Esophagus squamous epithelium (tissue), 5 donors: ENCODE results near the gene MYOG. TPM values are rescaled to one million over a fixed set of nuclear protein-coding genes. Genes with fewer than 3 reads are reported as not detected.
A peak's percentile ranks its signal among the peaks of the same experiment; 100 is the strongest.

Source experiments
- DNase-seq: peaks from one replicate; lab custom pipeline; 2025; lab: John Stamatoyannopoulos, UW
- H3K27ac ChIP-seq, 4 donors: fragments of 200-600 bp; sonication (generic); one replicate each; pipeline ENCODE4 v1.5.1; 2016 to 2019; ENCODE audit warnings: mild to moderate bottlenecking in 1 of 4
- H3K27me3 ChIP-seq, 4 donors: fragments of 200-600 bp; sonication (generic); 1 replicate in 3 of 4; 2 replicates in 1 of 4; pipeline versions ENCODE4 v1.5.1 to v1.6.0; 2017 to 2021; ENCODE audit warnings: antibody characterized with exemption in 1 of 4
- H3K36me3 ChIP-seq, 3 donors: fragments of 200-600 bp; sonication (generic); one replicate each; pipeline ENCODE4 v1.5.1; 2016 to 2019
- H3K4me1 ChIP-seq, 3 donors: fragments of 200-600 bp; sonication (generic); one replicate each; pipeline ENCODE4 v1.5.1; 2017 to 2019
- H3K4me3 ChIP-seq, 4 donors: fragments of 200-600 bp; sonication (generic); 1 replicate in 3 of 4; 2 replicates in 1 of 4; pipeline ENCODE4 v1.5.1; 2016 to 2019; ENCODE audit warnings: mild to moderate bottlenecking in 2 of 4, moderate library complexity in 1 of 4
- H3K9me3 ChIP-seq, 3 donors: fragments of 200-600 bp; sonication (generic); one replicate each; pipeline ENCODE4 v1.5.1; 2016 to 2019
- CTCF ChIP-seq, 6 experiments: fragments of 450-650 bp in 4 of 6; fragments of 200-600 bp in 2 of 6; sonication (generic) in 2 of 6; IDR thresholded peaks; one replicate each; pipeline ENCODE4 v1.5.1; 2016 to 2019; ENCODE audit warnings: antibody characterized with exemption in 6 of 6, mild to moderate bottlenecking in 4 of 6, moderate library complexity in 4 of 6
- POLR2A ChIP-seq, 4 donors: fragments of 450-650 bp; IDR thresholded peaks; one replicate each; pipeline ENCODE4 v1.6.1; 2017; ENCODE audit warnings: antibody characterized with exemption in 4 of 4, mild to moderate bottlenecking in 4 of 4, moderate library complexity in 3 of 4
- WGBS, 2 donors: methylation state at CpG; one replicate each; pipeline ENCODE4 v1.1.5; 2018; 5-methylcytosine and 5-hydroxymethylcytosine counted together
- intact Hi-C: fragments of 100-400 bp; cut with DNase I; formaldehyde crosslinking; loops from one replicate; pipeline ENCODE4 v1.15.0; 2022
- total RNA-seq, 4 donors: library from RNA; depleted of rRNA; stranded (reverse); fragments of >200 nt; gene quantifications; one replicate each; pipeline ENCODE4 v1.1.0, GENCODE V29; 2016
- donor health status: DM: yes; HTN: yes; CAD: no.

The MYOG gene
- total RNA-seq, 4 donors from 2014 or later, result not detected

GRCh38 chr1:203072911-203073310 lies 12.9 kb downstream of the MYOG start:
- DNase-seq, result no peak
- Histone ChIP-seq H3K27me3 (peaks cover 0 to 53% (median 5%) of the 10 kb centered on the region in 4 donors), H3K27ac (no peak overlapping the region), H3K4me3 (no peak overlapping the region), H3K9me3 (no peaks in the 10 kb centered on the region), H3K36me3 (no peaks in the 10 kb centered on the region), H3K4me1 (peaks cover 11 to 36% (median 12%) of the 10 kb centered on the region in 3 donors)
- no peak for TF ChIP-seq POLR2A (IDR thresholded peaks at IDR 0.05)
- no peak for TF ChIP-seq CTCF (IDR thresholded peaks at IDR 0.05)
- intact Hi-C loops, result no loop called here
- WGBS, 2 donors, result 70 to 91% methylated on average over 3 of the region's 3 CpGs

GRCh38 chr1:203072002-203072602 lies 13.7 kb downstream of the MYOG start:
- Histone ChIP-seq H3K27ac (no peak overlapping the region), H3K36me3 (no peaks in the 10 kb centered on the region), H3K9me3 (no peaks in the 10 kb centered on the region), H3K4me1 (peaks cover 11 to 36% (median 12%) of the 10 kb centered on the region in 3 donors), H3K27me3 (peaks cover 0 to 45% (median 5%) of the 10 kb centered on the region in 4 donors), H3K4me3 (no peak overlapping the region)
- TF ChIP-seq POLR2A (IDR thresholded peaks at IDR 0.05) (no peak), CTCF (IDR thresholded peaks at IDR 0.05) (no peak)
- WGBS, 2 donors, result 78 to 91% methylated on average over 6 to 7 of the region's 7 CpGs
- no peak for DNase-seq
- intact Hi-C loops, result no loop called here

DNA sequence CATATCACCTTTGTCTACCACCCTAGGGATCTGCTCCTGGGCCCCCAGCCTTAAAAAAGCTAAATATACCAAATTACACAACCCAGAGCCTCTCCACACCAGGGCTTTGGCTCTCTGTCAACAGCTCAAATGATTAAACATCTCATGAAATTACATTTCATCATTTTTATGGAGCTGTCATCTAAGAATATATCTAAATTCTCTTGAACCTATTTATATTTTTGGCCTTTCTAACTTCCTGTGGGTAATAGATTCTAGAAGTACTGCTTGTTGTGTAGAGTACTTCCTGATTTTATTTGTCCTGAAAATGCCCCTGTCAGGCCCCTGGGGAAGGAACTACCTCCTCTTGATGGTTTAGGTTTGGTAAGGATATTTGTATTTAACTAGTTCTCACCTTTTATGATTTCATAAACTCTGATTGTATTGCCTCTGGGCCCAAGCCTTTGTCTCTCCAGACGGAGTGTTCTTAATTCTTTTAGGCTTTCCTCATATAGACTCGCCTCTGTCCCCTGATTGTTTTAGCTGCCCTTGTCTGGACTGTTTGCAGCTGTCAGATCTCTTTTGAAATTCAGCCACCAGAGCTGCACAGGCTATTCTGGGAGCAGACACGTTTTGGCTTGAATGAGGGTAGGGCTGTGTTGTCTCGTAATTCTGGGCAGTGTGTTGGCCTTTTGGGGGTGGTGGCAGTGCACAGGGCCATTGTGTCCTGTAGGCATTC lies 16.6 kb downstream of the MYOG start:
- Histone ChIP-seq H3K9me3 (no peaks in the 10 kb centered on the region), H3K27ac (peak overlapping the region; percentile 4 to 62 (median 42)), H3K36me3 (no peaks in the 10 kb centered on the region), H3K4me3 (no peak overlapping the region), H3K4me1 (peaks cover 5 to 22% (median 11%) of the 10 kb centered on the region in 3 donors), H3K27me3 (peaks cover 0 to 16% (median 0%) of the 10 kb centered on the region in 4 donors)
- intact Hi-C loops, result no loop called here
- TF ChIP-seq CTCF (IDR thresholded peaks at IDR 0.05) (no peak), POLR2A (IDR thresholded peaks at IDR 0.05) (no peak)
- 12 to 18% methylated on average over 4 of the region's 4 CpGs for WGBS, 2 donors
- no peak for DNase-seq

DNA sequence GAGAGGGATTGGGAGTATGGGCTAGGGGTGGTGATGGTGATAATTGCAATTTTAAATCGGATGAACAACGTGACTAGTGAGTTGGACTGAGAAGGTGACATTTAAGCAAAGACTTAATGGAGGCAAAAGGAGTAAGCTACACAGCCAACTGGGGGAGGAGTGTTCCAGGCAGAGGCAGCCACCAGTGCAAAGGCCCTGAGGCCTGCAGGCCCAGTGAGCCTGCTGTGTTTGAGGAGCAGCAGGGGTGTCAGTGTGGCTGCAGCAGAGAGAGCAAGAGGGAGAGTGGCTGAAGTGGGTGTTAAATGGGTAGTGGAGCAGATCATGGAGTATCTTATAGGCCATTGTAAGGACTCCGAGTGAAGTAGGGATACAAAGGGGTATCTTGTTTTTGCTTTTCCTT lies 18.8 kb downstream of the MYOG start:
- Histone ChIP-seq H3K4me1 (peaks cover 5 to 22% (median 11%) of the 10 kb centered on the region in 3 donors), H3K4me3 (no peak overlapping the region), H3K36me3 (no peaks in the 10 kb centered on the region), H3K27me3 (peaks cover 0 to 3% (median 0%) of the 10 kb centered on the region in 4 donors), H3K9me3 (no peaks in the 10 kb centered on the region), H3K27ac (no peak overlapping the region)
- no peak for DNase-seq
- intact Hi-C loops, result no loop called here
- TF ChIP-seq CTCF (IDR thresholded peaks at IDR 0.05) (no peak), POLR2A (IDR thresholded peaks at IDR 0.05) (no peak)
- WGBS, 2 donors, result 93 to 95% methylated on average over 3 of the region's 3 CpGs

- WGBS, 2 donors, result 43 to 69% methylated on average over 2 of the region's 2 CpGs
- Histone ChIP-seq H3K27me3 (no peaks in the 10 kb centered on the region), H3K9me3 (no peaks in the 10 kb centered on the region), H3K4me1 (peaks cover 5 to 22% (median 11%) of the 10 kb centered on the region in 3 donors), H3K4me3 (no peak overlapping the region), H3K36me3 (no peaks in the 10 kb centered on the region), H3K27ac (no peak overlapping the region)
- intact Hi-C loops, result no loop called here
- no peak for TF ChIP-seq CTCF (IDR thresholded peaks at IDR 0.05)
- TF ChIP-seq POLR2A (IDR thresholded peaks at IDR 0.05), result no peak
- DNase-seq, result no peak
These were observed 19.8 kb downstream of the MYOG start for GRCh38 chr1:203065986-203066385.
